Measurements from ENCODE around the gene KIF26B.
"Not testable (repeated sequence)": the region's sequence is repeated elsewhere in the genome, so short reads cannot be mapped to it uniquely, and the experiment has no call there.

KIF26B gene

GRCh38 chr1:245684571-245684970 is 529.8 kb downstream of the KIF26B start:
- in situ Hi-C loops (cut with MboI; ENCODE audit: low sequenced_read_pairs), result no loop called here

GRCh38 chr1:245685111-245685810 is 530.5 kb downstream of the KIF26B start:
- in situ Hi-C loops (cut with MboI; ENCODE audit: low sequenced_read_pairs), result no loop called here

- in situ Hi-C loops (cut with MboI; ENCODE audit: low sequenced_read_pairs), result no loop called here
These were observed 531.2 kb downstream of the KIF26B start for GRCh38 chr1:245686006-245686405.

- in situ Hi-C loops (cut with MboI; ENCODE audit: low sequenced_read_pairs), result no loop called here
These were observed 531.8 kb downstream of the KIF26B start for GRCh38 chr1:245686446-245687030.

- in situ Hi-C loops (cut with MboI; ENCODE audit: low sequenced_read_pairs), result no loop called here
These were observed 532.4 kb downstream of the KIF26B start for GRCh38 chr1:245687152-245687635.

- in situ Hi-C loops (cut with MboI; ENCODE audit: low sequenced_read_pairs), result no loop called here
These were observed 533.1 kb downstream of the KIF26B start for GRCh38 chr1:245687636-245688535.

- in situ Hi-C loops (cut with MboI; ENCODE audit: low sequenced_read_pairs), result no loop called here
These were observed 534.0 kb downstream of the KIF26B start for GRCh38 chr1:245688536-245689453.

GRCh38 chr1:245690156-245690690 is 535.4 kb downstream of the KIF26B start:
- in situ Hi-C loops (cut with MboI; ENCODE audit: low sequenced_read_pairs), result no loop called here

- in situ Hi-C loops (cut with MboI; ENCODE audit: low sequenced_read_pairs), result no loop called here
These were observed 536.3 kb downstream of the KIF26B start for GRCh38 chr1:245690946-245691541.

GRCh38 chr1:245691897-245692296 is 537.1 kb downstream of the KIF26B start:
- in situ Hi-C loops (cut with MboI; ENCODE audit: low sequenced_read_pairs), result no loop called here

- in situ Hi-C loops (cut with MboI; ENCODE audit: low sequenced_read_pairs), result no loop called here
These were observed 537.5 kb downstream of the KIF26B start for GRCh38 chr1:245692318-245692717.

- in situ Hi-C loops (cut with MboI; ENCODE audit: low sequenced_read_pairs), result no loop called here
These were observed 538.5 kb downstream of the KIF26B start for GRCh38 chr1:245693116-245693793.

GRCh38 chr1:245693941-245694752 is 539.4 kb downstream of the KIF26B start:
- in situ Hi-C loops (cut with MboI; ENCODE audit: low sequenced_read_pairs), result no loop called here

- in situ Hi-C loops (cut with MboI; ENCODE audit: low sequenced_read_pairs), result no loop called here
These were observed 540.0 kb downstream of the KIF26B start for GRCh38 chr1:245694753-245695195.

- in situ Hi-C loops (cut with MboI; ENCODE audit: low sequenced_read_pairs), result no loop called here
These were observed 540.4 kb downstream of the KIF26B start for GRCh38 chr1:245695211-245695610.

GRCh38 chr1:245695701-245696100 is 540.9 kb downstream of the KIF26B start:
- in situ Hi-C loops (cut with MboI; ENCODE audit: low sequenced_read_pairs), result not testable (repeated sequence)

GRCh38 chr1:245698116-245698515 is 543.3 kb downstream of the KIF26B start:
- in situ Hi-C loops (cut with MboI; ENCODE audit: low sequenced_read_pairs), result no loop called here

GRCh38 chr1:245698860-245699259 is 544.1 kb downstream of the KIF26B start:
- in situ Hi-C loops (cut with MboI; ENCODE audit: low sequenced_read_pairs), result no loop called here

All from HL-60/S4 treated with retinoic acid at 250 ng/mL for 4 days and 3 days (cell line).